GM12874 (cell line): ENCODE results near the gene CADPS.

Experiments used
- CTCF ChIP-seq: IDR thresholded peaks from 2 replicates; pipeline ENCODE4 v1.5.1; 2011; ENCODE audit warnings: low read depth, mild to moderate bottlenecking, control low read depth, low read length, moderate library complexity; ENCODE audit not compliant: insufficient read depth

The CADPS gene

DNA sequence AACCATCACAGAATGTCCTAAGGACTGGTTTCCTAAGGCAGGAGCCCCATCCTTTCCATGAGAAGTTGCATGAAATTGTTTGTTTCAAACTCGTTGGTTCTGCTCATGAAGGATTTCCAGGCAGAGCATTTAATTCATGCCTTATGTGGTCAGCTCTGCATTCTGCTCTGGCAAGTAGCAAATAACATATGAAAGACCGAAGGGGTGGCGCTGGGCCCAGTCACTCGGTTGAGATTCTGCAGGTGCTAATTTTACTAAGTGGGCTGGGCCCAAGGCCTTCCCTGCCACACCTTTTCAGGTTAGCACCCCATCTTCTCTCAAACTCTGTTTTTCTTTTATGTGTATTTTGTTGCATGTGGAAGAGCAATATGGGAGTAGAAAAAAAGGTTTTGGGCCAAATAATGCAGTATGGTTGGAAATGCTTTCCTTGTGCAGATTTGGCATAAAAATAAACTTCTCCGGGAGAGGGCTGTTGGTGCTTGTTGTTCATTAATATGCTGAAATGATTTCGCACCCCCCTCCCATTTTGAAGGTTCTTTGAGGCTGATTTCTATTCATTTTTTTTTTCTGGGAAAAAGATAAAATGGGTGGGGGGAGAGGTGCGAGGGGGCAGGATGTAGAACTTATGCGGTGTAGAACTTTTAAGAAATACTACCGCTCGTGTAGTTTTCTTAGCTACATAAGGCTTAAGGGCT is 318.9 kb downstream of the CADPS start:
- no peak for TF ChIP-seq CTCF

GRCh38 chr3:62554264-62554799 is 320.9 kb downstream of the CADPS start:
- 0 out of 2 replicates have a peak, but pooled peaks have one; percentile 10 for TF ChIP-seq CTCF

DNA sequence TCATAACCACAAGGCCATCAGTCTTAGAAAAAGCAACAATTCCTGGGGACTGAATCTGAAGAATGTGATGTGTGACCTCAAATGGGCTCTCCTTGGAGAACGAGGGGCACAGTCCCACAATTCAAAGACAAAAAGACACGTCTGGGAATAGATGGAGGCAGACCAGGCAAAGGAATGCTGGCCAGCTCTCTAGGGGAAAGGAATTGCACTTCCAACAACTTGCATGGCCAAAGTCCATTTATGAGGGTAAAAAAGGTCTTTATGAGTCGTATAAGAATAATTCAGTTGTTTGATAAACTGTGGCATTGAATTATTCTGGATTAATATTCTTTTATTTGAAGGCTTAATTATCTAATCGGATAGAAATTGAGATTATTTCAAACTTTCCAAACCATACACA is 321.4 kb downstream of the CADPS start:
- TF ChIP-seq CTCF = no peak

GRCh38 chr3:62551556-62551955 is 323.7 kb downstream of the CADPS start:
- no peak for TF ChIP-seq CTCF

GRCh38 chr3:62550439-62550838 is 324.8 kb downstream of the CADPS start:
- TF ChIP-seq CTCF = no peak

GRCh38 chr3:62548528-62549205 is 326.5 kb downstream of the CADPS start:
- no peak for TF ChIP-seq CTCF

DNA sequence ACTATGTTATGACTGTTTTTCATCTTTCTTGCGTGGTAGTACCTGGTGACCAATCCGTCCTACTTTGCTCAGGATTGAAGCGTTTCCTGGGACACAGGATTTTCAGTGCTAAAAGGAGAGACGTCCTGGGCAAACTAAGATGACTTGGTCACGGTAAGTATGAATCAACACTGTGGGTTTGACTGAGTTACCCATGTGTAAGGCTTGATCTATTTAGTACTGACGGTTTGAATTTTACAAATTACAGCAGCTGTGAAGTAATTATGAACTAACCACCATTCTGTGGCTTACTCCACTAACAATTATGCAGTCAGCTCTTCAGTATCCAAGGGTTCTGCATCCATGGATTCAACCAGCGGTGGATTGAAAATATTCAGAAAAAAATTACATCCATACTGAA is 328.9 kb downstream of the CADPS start:
- no peak for TF ChIP-seq CTCF
